HG02623 (cell line): Measurements from ENCODE around the gene HNRNPUL1.
"Not testable (repeated sequence)": the region's sequence is repeated elsewhere in the genome, so short reads cannot be mapped to it uniquely, and the experiment has no call there.

Experiments used
- ATAC-seq: cut with Tn5 transposase; IDR thresholded peaks from one replicate; pipeline ENCODE4 v1.9.1; 2021; ENCODE audit warnings: moderate library complexity; ENCODE audit not compliant: unreplicated experiment

HNRNPUL1 gene

GRCh38 chr19:41324231-41324702, 60.1 kb downstream of the HNRNPUL1 start:
- ATAC-seq, result no peak

GRCh38 chr19:41324921-41325639, 60.9 kb downstream of the HNRNPUL1 start:
- no peak for ATAC-seq

- no peak for ATAC-seq
Measured at GRCh38 chr19:41325640-41325946, 61.4 kb downstream of the HNRNPUL1 start.

DNA sequence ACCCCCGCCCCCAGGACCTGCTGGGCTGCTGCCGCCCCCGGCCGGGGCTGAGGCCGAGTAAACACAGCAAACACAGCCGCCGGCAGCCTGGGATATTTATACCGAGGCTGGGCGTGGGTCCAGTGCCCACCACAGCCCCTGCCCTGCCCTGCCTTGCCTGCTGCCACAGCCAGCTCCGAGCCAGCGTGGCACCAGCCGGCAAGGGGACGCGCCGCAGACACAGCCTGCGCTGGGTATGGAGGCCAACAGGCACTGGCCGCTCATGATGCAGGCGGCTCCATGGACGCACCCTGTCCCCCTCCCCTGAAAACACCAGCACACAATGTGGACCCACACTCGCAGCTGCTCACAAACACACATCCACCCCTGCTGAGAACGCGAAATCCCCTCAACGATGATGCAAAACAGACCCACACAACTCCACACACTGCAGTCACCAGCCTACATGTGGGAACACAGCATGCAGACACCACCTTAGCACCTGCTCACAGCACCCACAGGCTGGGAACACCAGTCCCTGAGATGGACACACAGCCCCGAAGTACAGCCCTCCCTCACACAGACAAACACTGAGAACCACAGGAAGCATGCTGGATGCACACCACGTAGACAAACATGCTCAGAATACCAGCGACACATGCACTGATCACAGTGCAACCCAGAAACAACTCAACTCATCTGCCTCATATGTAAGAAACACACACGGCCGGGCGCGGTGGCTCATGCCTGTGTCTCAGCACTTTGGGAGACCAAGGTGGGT, 62.0 kb downstream of the HNRNPUL1 start:
- no peak for ATAC-seq

GRCh38 chr19:41327076-41327575, 63.0 kb downstream of the HNRNPUL1 start:
- ATAC-seq, result no peak

DNA sequence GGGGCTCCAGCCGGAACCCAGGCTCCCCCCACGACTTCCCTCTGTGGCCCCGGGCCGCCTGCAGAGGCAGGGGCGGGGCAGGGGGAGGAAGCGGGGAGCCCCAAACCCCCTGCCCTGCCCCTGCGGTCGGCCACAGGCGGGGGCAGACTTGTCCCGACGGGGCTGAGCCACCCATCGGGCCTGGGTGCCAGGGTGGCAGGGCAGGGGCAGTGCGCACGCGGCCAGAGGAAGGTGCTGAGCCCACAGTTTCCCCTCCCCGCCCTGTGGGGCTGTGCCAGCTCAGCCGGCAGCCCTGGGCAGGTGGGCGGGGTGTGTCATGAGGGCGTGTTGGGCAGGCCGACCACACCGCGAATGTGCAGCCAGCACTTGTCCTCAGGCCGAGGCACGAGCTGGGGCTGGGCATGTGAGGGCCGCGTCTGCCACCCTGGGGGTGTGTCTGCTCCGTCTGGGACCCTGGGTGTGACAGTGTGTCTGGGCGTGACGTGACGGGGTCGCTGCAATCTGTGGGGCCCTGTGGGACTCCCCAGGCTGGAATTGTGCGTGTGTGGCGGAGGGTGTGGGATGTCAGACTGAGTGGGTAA, 63.5 kb downstream of the HNRNPUL1 start:
- peak; percentile 49 for ATAC-seq

DNA sequence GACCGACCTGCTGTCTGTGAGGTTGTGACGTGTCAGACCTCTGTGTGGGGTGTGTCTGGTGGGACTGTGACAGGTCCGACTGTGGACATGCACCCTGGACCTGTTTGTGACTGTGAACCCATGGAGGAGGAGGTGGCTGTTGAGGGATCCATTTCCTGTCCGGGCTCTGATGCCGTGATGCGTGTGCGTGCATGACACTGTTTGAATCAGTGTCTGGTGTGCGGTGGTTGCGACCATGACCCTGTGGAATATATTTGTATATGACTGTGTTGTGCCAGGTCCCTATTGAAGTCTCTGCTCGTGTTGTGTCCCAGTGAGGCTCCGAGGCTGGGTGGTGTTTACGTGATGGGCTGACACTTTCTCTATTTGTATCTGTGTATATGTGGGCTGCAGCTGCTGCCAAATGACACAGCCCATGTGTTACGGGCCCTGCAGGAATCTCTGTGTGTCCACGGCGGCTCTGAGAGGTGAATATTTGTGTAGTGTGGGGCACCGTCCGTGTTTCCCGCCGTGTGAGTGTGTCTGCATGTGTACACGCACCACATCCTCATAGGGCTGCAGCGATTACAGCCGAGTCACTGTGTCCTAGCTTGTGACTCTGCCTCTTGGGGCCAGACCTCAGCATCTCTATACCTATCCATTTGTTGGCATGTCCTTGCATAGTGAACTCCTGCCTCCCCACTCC, 64.1 kb downstream of the HNRNPUL1 start:
- no peak for ATAC-seq

- no peak for ATAC-seq
Measured at GRCh38 chr19:41328842-41329225, 64.7 kb downstream of the HNRNPUL1 start.

DNA sequence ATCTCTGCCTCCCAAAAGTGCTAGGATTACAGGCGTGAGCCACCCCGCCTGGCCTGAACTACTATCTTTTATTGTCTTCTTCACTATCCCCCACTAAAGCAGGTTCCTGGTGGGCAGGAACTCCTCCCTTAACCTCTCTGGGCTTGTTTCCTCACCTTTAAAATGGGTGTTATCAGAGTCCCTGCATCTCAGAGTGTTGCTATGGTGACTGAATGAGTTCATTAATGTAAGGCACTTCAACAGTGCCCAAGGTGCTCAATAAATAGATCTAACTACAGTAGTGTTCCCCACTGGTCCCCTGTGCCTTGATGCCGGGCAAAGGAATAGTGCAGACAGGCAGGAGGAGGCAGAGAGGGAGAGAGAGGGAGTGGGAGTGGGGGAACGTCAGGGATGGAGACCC, 66.3 kb downstream of the HNRNPUL1 start:
- no peak for ATAC-seq

GRCh38 chr19:41330946-41331678, 66.9 kb downstream of the HNRNPUL1 start:
- ATAC-seq, result no peak

DNA sequence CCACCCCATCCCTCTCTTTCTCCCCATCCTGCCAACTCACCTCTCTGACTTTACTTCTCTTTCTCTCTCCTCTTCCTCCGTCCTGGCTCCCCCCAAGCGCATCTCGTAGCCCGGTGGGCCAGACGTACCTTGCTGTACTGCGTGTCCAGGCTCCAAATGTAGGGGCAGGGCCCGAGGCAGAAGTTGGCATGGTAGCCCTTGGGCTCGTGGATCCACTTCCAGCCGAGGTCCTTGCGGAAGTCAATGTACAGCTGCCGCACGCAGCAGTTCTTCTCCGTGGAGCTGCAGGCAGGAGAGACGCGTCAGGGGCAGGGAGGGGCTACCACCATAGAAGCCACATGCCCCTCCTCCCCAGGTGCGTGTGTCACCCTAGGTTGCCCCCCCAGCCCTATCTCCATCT, 67.8 kb downstream of the HNRNPUL1 start:
- no peak for ATAC-seq

GRCh38 chr19:41332468-41332867, 68.3 kb downstream of the HNRNPUL1 start:
- no peak for ATAC-seq

DNA sequence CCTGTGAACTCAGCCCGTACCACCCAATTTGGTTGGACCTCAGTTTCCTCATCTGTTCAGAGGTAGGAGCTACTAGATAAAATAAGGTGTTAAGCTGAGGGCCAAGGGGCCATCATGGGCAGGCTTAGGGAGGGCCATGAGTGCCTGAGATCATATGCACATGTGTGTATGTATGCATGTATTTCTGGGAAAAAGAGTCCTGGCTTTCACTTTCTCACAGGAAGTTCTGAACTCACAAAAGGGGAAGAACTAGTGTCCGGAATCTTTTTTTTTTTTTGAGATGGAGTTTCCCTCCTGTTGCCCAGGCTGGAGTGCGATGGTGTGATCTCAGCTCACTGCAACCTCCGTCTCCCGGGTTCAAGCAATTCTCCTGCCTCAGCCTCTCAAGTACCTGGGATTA, 70.6 kb downstream of the HNRNPUL1 start:
- no peak for ATAC-seq

GRCh38 chr19:41335467-41335866, 71.3 kb downstream of the HNRNPUL1 start:
- no peak for ATAC-seq

DNA sequence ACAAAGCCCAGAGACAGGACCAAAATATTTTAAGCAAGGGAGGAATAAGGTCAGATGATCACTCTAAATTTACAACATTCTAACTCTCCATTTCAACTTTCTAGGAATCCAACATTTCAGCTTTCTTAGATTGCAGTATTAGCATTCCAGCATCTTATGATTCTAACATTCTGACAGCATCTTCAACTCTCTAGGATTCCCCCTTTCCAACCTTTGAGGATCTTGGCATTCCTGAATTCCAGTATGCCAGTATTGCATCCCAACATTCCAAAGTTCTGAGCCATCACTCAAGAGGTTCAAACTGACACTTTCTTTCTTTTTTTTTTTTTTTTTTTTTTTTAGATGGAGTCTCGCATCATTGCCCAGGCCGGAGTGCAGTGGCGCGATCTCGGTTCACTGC, 75.8 kb downstream of the HNRNPUL1 start:
- no peak for ATAC-seq

- ATAC-seq, result no peak
Measured at GRCh38 chr19:41341669-41342490, 77.7 kb downstream of the HNRNPUL1 start.

- no peak for ATAC-seq
Measured at GRCh38 chr19:41344162-41344561, 80.0 kb downstream of the HNRNPUL1 start.

- ATAC-seq, result not testable (repeated sequence)
Measured at GRCh38 chr19:41346916-41347315, 82.7 kb downstream of the HNRNPUL1 start.

- ATAC-seq, result no peak
Measured at GRCh38 chr19:41350735-41351338, 86.7 kb downstream of the HNRNPUL1 start.
